NCI-H446 treated with DMSO at 0.1 percent for 48 hours (cell line): Measurements from ENCODE around the gene GGNBP2.
"Not testable (repeated sequence)": the region's sequence is repeated elsewhere in the genome, so short reads cannot be mapped to it uniquely, and the experiment has no call there.

Experiments
- DNase-seq: peaks from one replicate; lab custom pipeline; 2025; lab: John Stamatoyannopoulos, UW

The GGNBP2 gene

GRCh38 chr17:36544307-36545076 is at the start of gene GGNBP2:
GGNBP2 (plus strand) TSS chr17:36544919; CDS start chr17:36545725, 806 bp downstream.
- peak; percentile 80 for DNase-seq

- DNase-seq, result no peak
Measured at GRCh38 chr17:36495076-36495578, 49.6 kb upstream of the GGNBP2 start.

- no peak for DNase-seq
Measured at GRCh38 chr17:36496018-36496789, 48.5 kb upstream of the GGNBP2 start.

- DNase-seq, result no peak
Measured at GRCh38 chr17:36498155-36498554, 46.6 kb upstream of the GGNBP2 start.

GRCh38 chr17:36498560-36499300 is 46.0 kb upstream of the GGNBP2 start:
- no peak for DNase-seq

GRCh38 chr17:36500745-36501225 is 43.9 kb upstream of the GGNBP2 start:
- DNase-seq, result no peak

- no peak for DNase-seq
Measured at GRCh38 chr17:36501351-36501750, 43.4 kb upstream of the GGNBP2 start.

- DNase-seq, result no peak
Measured at GRCh38 chr17:36501963-36502362, 42.8 kb upstream of the GGNBP2 start.

- no peak for DNase-seq
Measured at GRCh38 chr17:36503456-36504155, 41.1 kb upstream of the GGNBP2 start.

- DNase-seq, result no peak
Measured at GRCh38 chr17:36504156-36504545, 40.6 kb upstream of the GGNBP2 start.

- no peak for DNase-seq
Measured at GRCh38 chr17:36505171-36505570, 39.5 kb upstream of the GGNBP2 start.

GRCh38 chr17:36506249-36506826 is 38.4 kb upstream of the GGNBP2 start:
- DNase-seq, result no peak

- DNase-seq, result no peak
Measured at GRCh38 chr17:36506831-36507230, 37.9 kb upstream of the GGNBP2 start.

- DNase-seq, result no peak
Measured at GRCh38 chr17:36507266-36507665, 37.5 kb upstream of the GGNBP2 start.

- not testable (repeated sequence) for DNase-seq
Measured at GRCh38 chr17:36508439-36508838, 36.3 kb upstream of the GGNBP2 start.

- no peak for DNase-seq
Measured at GRCh38 chr17:36509272-36509985, 35.3 kb upstream of the GGNBP2 start.

- DNase-seq, result no peak
Measured at GRCh38 chr17:36510636-36511035, 34.1 kb upstream of the GGNBP2 start.

GRCh38 chr17:36511216-36511615 is 33.5 kb upstream of the GGNBP2 start:
- DNase-seq, result no peak

GRCh38 chr17:36512641-36513040 is 32.1 kb upstream of the GGNBP2 start:
- DNase-seq, result no peak

- DNase-seq, result no peak
Measured at GRCh38 chr17:36514856-36515255, 29.9 kb upstream of the GGNBP2 start.

- no peak for DNase-seq
Measured at GRCh38 chr17:36515837-36516236, 28.9 kb upstream of the GGNBP2 start.
